Neural progenitor cell (in vitro differentiated cells): ENCODE data around the gene RAD51D.

Experiments used
- EZH2 ChIP-seq: fragments of 200-600 bp; sonication (generic); IDR thresholded peaks from 2 replicates; pipeline ENCODE4 v1.6.1; 2017; ENCODE audit warnings: antibody characterized with exemption, mild to moderate bottlenecking, moderate library complexity
- EZH2phosphoT487 ChIP-seq: fragments of 200-600 bp; sonication (generic); IDR thresholded peaks from 2 replicates; pipeline ENCODE4 v1.6.1; 2017; ENCODE audit warnings: antibody characterized with exemption
- TF ChIP-seq, protein P1 (sequence below): fragments of 200-600 bp; sonication (generic); IDR thresholded peaks from 2 replicates; pipeline ENCODE4 v1.5.1; 2017; ENCODE audit warnings: antibody characterized with exemption, mild to moderate bottlenecking

DNA sequence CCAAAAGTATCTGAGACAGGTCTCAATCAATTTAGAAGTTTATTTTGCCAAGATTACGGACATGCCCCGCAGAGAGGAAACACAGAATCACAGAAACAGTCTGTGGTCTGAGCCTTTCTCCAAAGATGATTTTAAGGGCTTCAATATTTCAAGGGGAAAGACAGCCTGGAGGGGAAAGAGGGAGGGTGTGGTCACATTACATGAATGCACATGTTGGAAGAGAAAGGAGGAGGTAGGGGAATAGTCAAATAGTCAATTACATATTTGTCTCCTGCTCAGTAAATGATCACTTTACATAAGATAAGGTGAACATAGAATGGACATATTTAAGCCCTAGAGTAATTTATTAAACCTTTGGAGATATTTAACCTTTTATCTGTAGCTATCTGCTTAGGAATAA is 40.3 kb upstream of the RAD51D start:
- TF ChIP-seq, protein P1, sequence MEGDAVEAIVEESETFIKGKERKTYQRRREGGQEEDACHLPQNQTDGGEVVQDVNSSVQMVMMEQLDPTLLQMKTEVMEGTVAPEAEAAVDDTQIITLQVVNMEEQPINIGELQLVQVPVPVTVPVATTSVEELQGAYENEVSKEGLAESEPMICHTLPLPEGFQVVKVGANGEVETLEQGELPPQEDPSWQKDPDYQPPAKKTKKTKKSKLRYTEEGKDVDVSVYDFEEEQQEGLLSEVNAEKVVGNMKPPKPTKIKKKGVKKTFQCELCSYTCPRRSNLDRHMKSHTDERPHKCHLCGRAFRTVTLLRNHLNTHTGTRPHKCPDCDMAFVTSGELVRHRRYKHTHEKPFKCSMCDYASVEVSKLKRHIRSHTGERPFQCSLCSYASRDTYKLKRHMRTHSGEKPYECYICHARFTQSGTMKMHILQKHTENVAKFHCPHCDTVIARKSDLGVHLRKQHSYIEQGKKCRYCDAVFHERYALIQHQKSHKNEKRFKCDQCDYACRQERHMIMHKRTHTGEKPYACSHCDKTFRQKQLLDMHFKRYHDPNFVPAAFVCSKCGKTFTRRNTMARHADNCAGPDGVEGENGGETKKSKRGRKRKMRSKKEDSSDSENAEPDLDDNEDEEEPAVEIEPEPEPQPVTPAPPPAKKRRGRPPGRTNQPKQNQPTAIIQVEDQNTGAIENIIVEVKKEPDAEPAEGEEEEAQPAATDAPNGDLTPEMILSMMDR, result no peak
- TF ChIP-seq EZH2 (no peak), EZH2phosphoT487 (no peak)
